GM12892 (cell line): ENCODE data around the gene C5.

Experiments
- POLR2A ChIP-seq: IDR thresholded peaks from 2 replicates; pipeline ENCODE4 v1.6.1; 2011; ENCODE audit warnings: low read depth, low read length, control low read depth
- POLR2AphosphoS5 ChIP-seq: IDR thresholded peaks from 2 replicates; pipeline ENCODE4 v1.6.1; 2011; ENCODE audit warnings: low read depth, low read length, control low read depth
- TAF1 ChIP-seq: IDR thresholded peaks from 2 replicates; pipeline ENCODE4 v1.6.1; 2011; ENCODE audit warnings: low read depth, mild to moderate bottlenecking, control low read depth, low read length, borderline replicate concordance

GRCh38 chr9:121074370-121075250 lies 24.5 kb upstream of the C5 start, which contains the start of gene CNTRL:
- peak; percentile 70 for TF ChIP-seq TAF1
- TF ChIP-seq POLR2A = peak; percentile 94
- TF ChIP-seq POLR2AphosphoS5 = peak; percentile 87
